ENCODE data around the gene OR4F29.
"Not testable (repeated sequence)": the region's sequence is repeated elsewhere in the genome, so short reads cannot be mapped to it uniquely, and the experiment has no call there.

The OR4F29 gene

GRCh38 chr1:451578-451977, at the start of gene OR4F29:
OR4F29 (minus strand) TSS chr1:451678; CDS start chr1:451678, 0 bp downstream.
- not testable (repeated sequence) for H3K4me1 Mint-ChIP-seq; DNase-seq; ATAC-seq; H3K27ac Mint-ChIP-seq; H3K9me3 Mint-ChIP-seq; H3K4me3 Mint-ChIP-seq; H3K36me3 Mint-ChIP-seq (ENCODE audit: low read depth); H3K27me3 Mint-ChIP-seq
